Islet precursor cell (in vitro differentiated cells): Measurements from ENCODE around the gene MTARC1.

Experiments used
- DNase-seq: peaks from one replicate; pipeline ENCODE4 v3.0.0-alpha.2; 2018

The MTARC1 gene

DNA sequence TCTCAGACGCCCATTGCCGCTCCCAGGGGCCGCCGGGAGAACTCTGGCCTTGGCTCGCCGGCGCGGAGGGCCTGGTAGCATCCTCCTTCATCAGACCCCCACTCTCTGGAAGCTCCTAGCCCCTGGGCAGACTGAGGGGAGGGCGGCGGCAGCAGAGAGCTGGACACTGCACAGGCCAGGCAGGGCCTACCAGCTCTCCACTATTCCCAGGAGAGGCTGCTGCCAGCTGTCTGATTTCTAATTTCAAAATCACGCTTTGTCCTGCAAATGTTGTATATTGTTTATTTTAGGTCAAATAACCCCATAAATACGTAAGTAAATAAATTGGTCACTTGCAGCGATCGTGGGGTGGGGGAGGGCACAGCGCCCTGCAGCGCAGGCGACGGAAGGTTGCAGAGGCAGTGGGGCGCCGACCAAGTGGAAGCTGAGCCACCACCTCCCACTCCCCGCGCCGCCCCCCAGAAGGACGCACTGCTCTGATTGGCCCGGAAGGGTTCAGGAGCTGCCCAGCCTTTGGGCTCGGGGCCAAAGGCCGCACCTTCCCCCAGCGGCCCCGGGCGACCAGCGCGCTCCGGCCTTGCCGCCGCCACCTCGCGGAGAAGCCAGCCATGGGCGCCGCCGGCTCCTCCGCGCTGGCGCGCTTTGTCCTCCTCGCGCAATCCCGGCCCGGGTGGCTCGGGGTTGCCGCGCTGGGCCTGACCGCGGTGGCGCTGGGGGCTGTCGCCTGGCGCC, at the start of gene MTARC1:
MTARC1 (plus strand) TSS at position 577 of the 732 bp plus-strand sequence; CDS start at position 609, 32 bp downstream.
- peak; percentile 89 for DNase-seq

DNA sequence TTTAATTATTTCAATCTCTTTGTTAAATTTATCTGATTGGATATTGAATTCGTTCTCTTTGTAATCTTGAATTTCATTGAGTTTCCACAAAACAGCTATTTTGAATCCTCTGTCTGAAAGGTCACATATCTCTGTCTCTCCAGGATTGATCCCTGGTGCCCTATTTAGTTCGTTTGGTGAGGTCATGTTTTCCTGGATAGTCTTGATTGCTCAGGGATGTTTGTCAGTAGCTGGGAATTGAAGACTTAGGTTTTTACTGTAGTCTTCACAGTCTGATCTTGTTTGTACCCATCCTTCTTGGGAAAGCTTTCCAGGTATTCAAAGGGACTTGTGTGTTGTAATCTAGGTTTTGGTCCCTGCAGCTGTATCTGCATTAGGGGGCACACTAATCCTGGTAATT, 45.4 kb upstream of the MTARC1 start:
- DNase-seq, result no peak

DNA sequence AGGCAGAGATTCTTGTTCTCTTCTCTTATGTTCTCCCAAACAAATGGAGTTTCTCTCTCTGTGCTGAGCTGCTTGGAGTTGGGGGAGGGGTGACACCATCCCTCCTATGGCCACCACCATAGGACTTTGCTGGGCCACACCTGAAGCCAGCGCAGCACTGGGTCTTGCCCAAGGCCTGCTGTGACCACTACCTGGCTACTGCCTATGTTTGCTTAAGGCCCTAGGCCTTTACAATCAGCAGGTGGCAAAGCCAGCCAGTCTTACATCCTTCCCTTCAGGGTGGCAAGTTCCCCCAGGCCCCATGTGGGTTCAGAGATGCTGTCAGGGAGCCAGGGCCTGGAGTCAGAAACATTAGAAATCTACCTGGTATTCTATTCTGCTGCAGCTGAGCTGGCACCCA, 44.9 kb upstream of the MTARC1 start:
- no peak for DNase-seq

DNA sequence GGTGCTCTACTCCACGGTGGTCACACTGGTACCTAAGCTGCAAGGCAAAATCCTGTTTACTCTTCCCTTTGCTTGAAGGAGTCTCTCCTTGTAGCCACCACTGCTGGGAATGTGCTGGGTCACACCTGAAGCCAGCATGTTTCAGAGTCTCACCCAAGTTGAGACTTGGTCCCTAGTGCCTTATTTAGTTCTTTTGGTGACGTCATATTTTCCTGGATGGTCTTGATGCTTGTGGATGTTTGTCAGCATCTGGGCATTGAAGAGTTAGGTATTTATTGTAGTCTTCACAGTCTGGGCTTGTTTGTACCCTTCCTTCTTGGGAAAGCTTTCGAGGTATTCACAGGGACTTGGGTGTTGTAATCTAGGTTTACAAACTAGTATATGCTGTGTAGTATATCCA, 44.2 kb upstream of the MTARC1 start:
- DNase-seq, result no peak

DNA sequence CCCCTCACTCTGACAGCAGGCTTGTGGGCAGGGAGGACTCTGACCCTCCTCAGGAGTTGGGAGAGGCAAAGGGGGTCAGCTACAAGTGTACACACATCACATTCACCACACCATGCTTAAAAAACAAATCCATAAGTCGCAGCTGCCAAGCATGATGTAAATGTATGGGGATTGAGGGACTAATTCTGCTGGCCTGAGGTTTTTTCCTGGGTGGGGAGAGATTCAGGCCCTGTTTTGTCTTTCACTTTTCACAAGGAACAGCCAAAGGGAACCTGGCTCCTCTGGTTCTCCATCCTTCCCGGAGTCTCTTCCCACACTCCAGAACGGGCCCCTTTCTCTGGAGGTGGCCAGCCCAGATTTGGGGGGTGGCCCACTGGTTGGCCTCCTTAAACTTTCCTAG, 39.9 kb upstream of the MTARC1 start:
- DNase-seq, result no peak

DNA sequence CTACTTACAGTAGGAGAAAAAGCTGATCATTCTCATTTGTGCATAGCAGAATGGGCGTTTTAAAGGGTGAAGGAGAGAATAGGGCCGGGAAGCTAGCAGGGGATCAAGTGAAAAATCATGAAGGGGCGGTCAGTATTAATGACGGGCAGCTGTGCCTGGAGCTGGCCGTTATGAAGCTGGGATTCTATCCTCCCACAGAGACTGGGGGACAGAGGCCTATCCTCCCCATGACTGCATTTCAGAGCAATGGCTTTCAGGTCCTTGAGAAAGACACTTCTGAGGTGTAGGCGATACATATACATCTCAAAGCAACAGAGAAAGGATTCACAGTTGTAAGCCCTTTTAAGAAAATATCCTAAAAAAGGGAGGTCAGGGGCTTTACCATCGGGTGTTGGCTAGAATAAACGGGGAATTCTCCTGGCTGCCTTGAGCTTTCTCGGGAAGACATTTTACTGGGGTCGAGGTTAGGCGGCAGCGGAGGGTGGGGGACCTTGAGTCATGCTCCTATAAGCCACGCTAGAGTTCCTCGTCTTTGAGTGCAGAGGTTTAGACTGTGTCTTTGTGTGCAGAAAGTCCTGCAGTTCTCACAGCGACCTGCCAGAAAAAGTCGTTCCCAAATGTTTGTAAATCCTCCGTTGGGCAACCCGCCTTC, 39.1 kb upstream of the MTARC1 start:
- DNase-seq, result no peak

DNA sequence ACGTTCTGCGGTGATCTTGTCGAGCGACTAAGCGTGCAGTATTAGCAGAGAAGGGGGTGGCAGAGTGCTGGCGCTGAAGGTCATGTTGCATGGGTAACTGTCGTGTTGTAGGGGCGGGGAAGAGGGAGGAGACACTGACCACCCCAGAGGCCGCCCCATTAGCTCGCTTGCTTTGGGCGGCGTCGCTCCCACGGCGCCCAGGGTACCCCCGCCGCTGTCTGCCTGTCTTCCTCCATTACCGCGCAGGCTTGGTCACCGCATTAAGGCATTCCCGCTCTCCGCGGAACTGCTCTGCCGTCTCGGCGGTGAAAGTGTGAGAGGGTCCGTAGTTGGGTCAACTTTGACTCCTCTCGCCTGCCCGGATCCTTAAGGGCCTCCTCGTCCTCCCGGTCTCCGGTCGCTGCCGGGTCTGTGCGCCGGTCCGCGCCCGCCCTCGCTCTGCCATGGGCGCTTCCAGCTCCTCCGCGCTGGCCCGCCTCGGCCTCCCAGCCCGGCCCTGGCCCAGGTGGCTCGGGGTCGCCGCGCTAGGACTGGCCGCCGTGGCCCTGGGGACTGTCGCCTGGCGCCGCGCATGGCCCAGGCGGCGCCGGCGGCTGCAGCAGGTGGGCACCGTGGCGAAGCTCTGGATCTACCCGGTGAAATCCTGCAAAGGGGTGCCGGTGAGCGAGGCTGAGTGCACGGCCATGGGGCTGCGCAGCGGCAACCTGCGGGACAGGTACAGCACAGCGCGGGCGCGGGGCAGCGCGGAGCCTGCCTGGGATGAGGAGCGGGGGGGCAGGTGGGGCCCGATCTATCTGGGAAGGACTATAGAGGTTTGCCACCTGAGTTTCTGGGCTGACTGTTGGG, 38.4 kb upstream of the MTARC1 start, which contains the start of gene MTARC2:
MTARC2 (plus strand) TSS at position 234 of the 846 bp plus-strand sequence; CDS start at position 444, 210 bp downstream.
- DNase-seq, result peak; percentile 89

DNA sequence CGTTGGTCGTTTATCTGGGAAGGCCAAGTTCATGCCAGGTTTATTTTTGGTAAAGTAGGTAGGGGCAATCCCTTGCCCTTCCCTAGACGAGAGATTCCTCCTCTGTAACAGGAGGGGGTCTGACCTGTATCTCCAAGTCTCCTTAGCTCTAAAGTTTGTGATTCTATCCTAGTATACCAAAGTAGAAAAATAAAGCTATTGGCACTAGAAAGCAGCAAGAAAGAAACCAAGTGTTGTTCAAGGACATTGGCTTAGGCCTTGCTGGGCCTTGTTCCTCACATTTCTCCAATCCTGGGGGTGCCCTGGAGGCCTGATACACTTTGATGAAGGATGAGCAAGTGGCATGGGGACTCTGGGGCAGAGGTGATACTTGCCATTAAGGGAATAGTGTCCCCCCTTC, 37.8 kb upstream of the MTARC1 start:
- DNase-seq, result no peak

DNA sequence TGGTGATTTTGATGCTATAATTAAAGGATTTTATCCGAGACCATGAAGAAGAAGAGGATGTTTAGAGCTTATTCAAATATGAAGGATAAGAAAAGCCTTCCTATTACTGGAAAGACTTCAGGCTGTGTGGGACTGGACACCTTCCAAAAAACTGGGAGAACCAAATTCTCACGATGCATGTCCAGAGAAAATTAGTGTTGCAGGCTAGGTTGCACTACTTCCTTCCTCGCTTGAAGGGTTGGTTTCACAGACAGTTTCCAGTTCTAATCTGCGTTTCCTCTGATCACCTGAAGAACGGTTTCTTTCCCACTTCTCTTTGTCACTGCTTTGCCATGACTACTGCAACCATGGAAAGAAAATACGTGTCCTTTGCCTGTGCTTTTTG, 36.6 kb upstream of the MTARC1 start:
- DNase-seq, result no peak

DNA sequence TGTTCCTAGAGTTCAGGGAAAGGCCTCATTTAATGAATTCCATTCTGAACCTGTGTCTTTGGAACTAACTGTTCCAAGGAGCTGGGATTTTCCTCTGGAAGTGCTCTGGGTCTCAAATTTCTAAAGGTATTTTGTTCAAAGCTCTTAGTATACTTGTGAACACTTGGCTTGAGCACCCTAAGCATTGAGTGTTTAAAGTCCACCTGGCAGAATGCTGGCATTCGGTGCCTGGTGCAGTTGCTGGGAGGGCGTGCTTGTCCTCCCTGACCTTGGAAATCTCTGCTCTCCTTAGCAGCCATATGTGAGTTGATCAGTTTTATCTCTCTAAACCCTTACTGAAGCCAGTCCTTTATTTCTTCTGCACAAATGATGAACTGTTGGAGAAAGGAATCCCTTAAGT, 35.6 kb upstream of the MTARC1 start:
- DNase-seq, result no peak

DNA sequence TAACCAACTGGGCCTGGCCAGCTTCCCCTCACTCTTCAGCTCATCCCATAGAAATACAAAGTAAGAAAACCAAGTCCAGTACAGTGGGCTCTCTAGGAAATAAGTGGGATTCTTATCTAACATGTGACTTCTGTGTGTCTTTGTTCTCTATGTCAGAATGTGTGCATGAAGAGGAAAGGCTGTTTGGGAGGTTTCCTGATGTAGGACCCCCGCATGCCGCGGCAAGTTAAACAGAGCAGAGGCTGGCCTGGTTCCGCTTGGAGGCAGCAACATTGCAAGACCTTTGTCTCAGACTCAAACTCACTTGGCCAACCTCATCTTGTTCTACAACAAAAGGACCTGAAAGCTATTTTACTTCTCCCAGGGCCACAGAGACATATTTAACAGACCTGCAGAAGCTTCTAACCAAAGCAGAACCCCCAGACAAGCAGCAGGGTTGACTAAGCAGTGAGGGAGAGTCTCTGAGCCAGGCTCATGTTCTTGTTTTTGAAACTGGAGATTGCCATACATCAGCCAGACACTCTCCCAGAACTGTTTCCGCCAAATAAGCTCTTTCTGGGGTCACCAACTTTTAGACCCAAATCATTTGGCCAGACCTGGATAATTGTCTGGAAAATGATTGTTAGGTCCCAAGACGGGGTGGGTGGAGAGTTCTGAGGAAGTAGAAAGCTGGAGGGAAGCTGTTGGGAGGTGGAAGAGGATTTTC, 32.3 kb upstream of the MTARC1 start:
- no peak for DNase-seq

DNA sequence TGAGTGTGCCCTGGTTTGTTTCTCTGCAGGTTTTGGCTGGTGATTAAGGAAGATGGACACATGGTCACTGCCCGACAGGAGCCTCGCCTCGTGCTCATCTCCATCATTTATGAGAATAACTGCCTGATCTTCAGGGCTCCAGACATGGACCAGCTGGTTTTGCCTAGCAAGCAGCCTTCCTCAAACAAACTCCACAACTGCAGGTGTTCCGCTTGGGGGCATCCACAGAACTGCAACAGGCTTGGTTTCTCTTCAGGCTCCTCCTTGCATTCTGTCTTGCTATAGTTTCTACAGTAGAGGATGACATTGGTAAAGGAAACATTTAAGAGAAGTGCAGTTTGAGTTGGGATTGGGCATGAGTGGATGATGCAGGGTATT, 31.8 kb upstream of the MTARC1 start:
- no peak for DNase-seq

DNA sequence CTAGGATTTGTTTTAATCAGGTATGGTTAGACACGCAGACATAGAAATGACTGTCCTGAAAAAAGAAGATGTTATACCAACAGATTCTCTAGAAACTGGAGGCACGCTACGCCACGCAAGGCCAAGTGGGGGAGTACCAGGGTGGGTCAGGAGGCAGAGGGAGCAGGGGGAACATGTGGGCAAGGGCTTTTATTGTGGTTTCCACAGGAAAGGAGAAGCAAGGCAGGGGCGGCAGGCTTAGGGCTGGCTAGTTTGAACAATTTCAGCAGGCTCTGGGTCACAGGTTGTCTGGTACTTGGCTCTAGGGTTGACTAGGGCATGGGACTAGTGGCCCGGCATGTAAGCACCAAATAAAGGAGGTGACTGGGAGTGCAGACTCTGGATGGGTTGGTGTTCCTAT, 31.4 kb upstream of the MTARC1 start:
- no peak for DNase-seq

DNA sequence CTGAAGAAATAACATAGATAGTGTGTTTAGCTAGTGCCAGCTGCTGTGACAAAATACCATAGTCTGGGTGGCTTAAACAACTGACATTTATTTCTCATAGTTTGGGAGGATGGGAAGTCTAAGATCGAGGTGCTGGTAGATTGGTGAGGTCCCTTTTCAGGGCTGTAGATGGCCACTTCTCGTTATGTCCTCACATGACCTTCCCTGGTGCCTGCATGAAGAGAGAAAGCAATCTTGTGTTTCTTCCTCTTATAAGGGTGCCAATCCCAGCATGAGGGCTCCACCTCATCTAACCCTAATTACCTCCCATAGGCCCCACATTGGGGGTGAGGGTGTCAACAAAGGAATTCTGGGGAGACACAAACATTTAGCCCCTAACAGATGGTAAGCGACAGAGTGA, 29.3 kb upstream of the MTARC1 start:
- DNase-seq, result no peak

DNA sequence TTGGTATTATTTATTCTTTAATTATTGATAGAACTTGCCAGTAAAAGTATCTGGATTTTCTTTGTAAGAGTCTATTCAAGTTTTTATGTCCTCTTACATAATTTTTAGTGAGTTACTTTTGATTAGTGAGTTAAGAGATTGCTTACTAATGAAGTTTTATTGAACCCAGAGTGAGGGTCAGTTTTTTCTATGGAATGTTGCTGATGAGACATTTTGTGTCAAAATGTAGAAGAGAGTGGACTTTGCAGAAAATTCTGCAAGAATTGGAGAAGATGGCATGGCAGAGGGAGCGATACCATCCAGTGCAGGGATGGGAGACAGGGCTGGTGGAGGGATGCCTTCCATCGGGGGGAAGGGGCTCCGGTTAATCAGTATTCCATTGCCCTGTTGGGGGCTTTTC, 27.6 kb upstream of the MTARC1 start:
- no peak for DNase-seq

DNA sequence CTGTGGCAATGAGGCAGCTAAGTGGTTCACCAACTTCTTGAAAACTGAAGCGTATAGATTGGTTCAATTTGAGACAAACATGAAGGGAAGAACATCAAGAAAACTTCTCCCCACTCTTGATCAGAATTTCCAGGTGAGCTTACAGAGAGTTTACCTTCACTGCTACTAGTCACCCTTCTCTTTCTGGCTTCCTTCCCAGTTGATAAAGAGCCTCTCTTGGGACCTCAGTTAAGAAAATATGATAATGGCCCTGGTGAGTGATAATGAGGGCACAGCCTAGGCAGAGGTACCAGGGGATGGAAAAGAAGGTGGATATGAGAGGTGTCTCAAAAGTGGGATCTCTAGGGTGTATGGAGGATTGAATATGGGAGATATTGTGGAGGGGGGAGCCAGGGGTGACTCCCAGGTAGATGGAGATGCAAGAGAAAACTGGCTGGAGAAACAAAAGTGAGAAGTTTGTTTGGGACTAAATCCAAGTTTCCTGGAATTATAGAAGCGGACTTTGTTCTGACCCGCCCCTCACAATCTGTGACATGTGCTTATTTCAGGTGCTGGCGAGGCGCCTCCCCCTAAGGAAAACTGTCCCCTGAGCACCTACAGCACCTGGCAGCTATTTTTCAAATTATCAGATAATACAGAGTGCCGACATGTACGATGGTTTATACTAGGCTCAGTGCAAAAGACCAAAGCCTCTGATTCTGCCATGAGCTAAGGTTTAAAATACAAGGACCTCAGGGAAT, 24.9 kb upstream of the MTARC1 start:
- peak; percentile 19 for DNase-seq

DNA sequence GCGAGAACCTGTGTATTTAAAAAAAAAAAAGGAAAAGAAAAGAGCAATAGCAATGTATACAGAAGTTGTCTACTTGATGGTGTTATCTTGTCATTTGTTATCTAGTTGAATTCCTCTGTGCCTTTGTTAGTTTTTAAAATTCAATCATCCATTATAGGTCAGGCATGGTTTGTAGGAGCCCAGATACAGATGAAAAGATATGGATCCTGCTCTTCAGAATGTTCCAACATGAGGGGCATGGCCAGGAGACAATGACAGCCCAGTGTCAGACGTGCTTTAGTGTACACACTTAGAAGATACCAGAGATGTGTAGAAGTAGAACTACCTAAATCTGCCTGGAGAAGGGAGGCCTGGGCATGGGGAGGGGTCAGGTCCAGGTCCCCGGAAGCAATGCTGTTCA, 22.0 kb upstream of the MTARC1 start:
- no peak for DNase-seq

DNA sequence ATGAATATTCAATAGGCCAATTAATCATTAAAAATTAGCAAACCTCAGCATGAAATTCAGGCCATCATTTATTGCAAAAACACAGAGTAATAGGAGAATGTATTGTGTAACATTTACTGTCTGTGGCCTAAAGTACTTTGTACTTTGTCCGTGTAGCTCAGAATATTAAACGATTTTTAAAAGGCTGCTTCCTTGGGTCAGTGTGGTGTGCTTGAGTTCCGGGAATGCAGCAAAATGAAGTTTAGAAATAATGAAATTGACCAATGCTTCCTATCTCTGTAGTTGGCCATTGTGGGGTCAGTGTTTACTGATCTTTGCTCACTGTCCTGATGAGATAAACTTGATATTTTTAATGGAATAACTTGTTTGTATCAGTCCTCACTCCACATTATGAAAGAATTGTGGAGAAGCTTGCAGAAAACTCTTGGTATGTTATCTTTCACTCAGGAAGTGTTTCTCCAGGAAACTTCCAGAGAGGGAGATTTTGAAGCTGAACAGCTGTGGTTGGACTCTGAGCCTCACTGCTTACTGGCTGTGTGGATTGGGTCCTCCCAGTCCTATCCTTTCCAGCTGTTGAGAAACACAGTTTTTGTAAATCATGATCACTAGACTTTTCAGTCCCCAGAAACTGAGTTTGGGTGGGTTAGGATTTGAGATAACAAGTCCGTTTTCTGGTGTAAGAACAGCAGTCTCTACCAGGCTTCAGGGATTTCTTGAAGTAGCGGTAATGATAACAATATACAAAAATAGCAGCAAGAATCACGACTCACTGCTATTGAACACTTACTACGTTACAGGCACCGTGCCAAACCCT, 19.2 kb upstream of the MTARC1 start:
- DNase-seq, result peak; percentile 24

DNA sequence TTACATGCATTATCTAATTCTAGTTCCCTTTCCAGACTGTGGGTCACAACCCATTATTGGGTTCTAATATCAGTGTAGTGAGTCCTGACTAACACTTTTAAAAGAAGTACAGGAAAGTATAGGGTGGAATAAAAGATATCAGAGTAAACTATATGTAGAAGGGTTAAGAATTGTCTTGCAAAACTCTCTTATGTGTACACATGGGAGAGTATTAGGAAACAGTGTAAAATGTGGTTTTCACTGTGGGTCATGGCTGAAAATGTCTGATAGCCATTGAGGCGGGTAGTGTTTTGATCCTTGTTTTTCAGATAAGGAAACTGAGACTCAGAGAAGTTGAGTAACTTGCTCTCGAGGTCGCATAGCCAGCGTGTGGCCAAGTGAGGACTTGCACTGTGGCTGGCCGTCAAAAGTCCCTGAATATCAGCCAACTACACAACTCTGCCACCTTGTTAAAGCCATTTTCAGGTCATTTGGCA, 18.5 kb upstream of the MTARC1 start:
- DNase-seq, result no peak

DNA sequence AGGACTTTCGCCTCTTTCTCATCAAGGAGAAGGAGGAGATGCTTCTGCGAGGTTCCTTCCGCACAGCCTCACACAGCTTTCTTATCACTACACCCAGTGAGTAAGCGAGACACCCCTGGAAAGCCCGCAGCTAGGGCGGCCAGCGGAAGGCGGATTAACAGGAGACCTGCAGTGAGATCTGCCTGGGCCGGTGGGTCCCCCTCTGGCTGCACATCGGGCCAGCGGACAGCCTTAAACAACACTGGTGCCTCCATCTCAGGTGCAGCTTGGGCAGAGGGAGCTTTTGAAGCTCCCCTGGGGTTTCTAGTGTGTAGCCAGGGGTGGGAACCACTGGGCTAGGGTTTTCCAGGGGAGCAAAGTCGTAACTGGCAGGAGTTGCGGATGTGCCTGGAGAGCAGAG, 17.5 kb upstream of the MTARC1 start:
- DNase-seq, result peak; percentile 50

DNA sequence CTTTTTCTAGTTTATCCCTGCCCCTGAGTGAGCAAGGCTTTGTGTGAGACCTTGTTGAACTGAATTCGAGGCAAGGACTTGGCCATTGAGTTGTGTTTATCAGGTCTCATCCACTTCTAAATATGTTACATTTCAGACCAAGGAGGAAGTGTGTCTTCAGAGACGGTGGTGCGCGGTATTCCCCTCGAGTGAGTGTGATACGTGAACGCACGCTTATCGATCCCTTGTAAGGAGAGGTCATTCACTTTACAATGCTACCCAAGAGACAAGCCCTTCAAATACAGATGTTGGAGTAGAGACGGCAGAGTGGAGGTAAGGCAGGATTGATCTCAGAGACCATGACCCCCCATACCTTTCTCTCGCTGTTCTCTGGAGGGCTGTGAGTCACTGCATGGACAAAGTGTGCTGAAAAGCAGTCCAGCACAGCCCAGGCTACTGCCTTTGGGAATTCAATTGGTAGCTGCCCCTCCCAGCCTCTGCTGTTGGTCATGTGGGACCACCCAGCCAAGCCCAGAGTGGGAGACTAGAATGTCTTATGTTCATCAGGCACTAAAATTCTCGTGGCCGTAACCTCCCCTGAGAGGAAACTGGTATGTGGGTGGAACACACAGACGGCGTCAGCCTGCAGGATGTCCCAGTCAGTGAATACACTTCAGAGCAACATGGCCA, 16.3 kb upstream of the MTARC1 start:
- DNase-seq, result peak; percentile 60
